ENCODE results near the gene FHOD1.

Gene FHOD1

DNA sequence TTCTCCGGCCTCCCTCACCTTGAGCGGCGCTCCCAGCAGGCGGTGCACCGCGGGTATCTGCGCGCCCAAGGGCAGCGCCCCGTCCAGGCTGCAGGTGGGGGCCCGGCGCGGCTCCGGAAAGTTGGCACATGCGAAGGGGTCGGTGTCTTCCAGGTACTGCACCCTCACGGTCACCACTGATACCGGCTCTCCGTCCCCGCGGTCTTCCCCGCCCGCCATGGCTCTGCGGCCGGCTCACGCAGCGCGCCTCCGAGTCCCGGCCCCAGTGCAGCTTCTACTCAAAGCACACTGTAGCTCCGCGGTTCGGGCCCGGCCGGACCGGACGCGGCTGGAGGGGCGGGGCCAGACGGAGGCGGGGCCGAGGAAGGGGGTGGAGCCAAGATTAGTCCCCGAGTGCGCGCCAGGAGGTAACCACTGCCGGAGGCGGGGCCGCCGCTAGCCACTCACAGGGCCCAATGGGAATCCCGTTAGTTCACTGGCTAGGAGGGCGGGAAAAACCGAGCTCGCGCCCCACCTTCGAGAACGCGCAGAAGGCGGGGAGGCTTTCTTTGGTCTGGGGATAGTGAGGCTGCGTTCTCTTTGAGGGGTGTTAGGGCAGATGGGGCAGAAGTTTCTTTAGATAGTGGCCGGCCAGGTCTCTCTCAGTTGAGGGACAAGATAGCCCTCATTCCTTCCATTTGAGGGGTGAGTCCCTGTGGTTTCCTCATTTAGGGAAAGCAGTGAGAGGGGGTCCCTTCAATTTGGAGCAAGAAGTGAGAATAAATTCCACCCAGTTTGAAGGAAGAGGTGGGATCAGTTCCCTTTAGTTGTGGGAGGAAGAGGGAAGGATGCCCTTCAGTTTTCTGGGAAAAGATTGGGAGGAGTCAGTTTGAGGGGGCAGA is at the start of gene FHOD1:
Gene FHOD1, minus strand, starts transcription at position 290 of the 881 bp plus-strand sequence. Its CDS starts 71 bp downstream, at position 219.
- peak within 1 kb of the TSS; percentile 68 for H3K4me3 ChIP-seq (ENCODE audit: low read length)
- DNase-seq (ENCODE audit: low read depth), result peak; percentile 97
- TF ChIP-seq, protein P1, sequence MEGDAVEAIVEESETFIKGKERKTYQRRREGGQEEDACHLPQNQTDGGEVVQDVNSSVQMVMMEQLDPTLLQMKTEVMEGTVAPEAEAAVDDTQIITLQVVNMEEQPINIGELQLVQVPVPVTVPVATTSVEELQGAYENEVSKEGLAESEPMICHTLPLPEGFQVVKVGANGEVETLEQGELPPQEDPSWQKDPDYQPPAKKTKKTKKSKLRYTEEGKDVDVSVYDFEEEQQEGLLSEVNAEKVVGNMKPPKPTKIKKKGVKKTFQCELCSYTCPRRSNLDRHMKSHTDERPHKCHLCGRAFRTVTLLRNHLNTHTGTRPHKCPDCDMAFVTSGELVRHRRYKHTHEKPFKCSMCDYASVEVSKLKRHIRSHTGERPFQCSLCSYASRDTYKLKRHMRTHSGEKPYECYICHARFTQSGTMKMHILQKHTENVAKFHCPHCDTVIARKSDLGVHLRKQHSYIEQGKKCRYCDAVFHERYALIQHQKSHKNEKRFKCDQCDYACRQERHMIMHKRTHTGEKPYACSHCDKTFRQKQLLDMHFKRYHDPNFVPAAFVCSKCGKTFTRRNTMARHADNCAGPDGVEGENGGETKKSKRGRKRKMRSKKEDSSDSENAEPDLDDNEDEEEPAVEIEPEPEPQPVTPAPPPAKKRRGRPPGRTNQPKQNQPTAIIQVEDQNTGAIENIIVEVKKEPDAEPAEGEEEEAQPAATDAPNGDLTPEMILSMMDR (IDR thresholded peaks at IDR 0.05; ENCODE audit: insufficient read depth, low read depth, low read length, missing control alignments), result no peak

DNA sequence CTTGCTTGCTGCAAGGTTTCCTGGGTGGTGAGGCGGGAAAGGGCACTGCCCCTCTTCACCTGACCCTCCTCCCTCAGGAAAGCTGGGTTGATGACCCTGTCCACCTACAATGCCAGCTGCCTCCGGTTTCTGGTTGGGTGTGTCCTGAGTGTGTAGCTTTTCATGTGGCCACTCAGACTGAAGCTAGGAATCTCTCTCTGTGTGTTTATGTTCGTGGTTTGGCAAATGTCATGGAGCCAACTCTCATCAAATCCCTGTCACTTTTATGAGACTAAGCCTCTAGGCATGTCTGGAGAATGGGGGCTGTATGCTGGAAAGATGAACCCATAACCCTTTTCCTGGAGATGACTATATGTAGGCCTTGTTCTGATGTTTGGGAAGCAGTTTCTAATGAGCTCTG is 49.1 kb upstream of the FHOD1 start:
- no peak for DNase-seq (ENCODE audit: low read depth)
- H3K4me3 ChIP-seq (ENCODE audit: low read length), result no peak overlapping the region
- TF ChIP-seq, protein P1 (IDR thresholded peaks at IDR 0.05; ENCODE audit: insufficient read depth, low read depth, low read length, missing control alignments), result no peak

DNA sequence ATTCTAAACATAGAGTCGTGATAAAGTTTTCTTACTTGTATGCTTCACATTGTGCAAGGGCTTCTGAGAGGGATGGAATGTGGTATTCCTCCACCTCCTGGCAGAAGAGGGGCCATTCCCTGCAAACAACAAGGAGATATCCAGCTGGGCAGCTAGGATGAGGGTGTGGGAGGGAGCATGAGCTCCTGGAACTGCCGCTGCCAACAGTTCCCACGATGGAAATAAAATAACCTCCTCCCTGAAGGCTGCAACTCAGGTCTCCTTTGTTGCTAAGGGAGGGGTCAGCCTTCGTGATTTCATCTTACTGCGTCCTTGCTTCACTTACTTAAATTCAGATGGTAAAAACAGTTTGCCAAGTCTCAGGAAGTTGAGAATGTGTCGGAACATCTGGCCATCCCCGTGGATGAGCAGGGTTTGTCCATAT is 47.7 kb upstream of the FHOD1 start:
- TF ChIP-seq, protein P1 (IDR thresholded peaks at IDR 0.05; ENCODE audit: insufficient read depth, low read depth, low read length, missing control alignments), result no peak
- no peak overlapping the region for H3K4me3 ChIP-seq (ENCODE audit: low read length)
- DNase-seq (ENCODE audit: low read depth), result no peak

DNA sequence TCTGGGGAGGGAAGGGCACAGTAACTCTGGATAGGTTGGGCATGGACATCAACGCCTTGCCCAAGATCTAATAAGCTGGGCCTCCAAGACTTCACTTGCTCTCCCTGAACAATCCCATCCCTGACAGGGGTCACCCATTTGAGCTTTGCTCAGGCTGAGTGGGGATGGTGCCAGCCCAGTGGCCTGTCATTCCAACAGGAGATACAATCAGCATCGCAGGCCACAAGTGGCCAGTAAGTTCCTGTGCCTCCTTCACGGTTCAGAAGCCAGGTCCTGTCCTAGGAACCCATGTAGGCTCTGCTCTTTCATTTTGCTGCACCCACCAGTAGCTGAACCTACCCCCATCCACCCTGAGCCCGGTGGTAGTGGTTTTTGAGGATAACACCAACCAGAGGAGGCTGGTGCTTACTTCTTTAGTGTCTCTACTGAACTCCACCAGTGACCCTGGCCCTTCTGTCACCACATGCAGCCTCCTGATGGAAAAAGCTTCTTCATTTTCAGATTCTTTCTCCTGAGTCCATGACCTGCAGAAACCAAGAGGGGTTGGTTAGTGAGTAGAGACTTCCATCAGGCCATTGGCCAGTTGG is 47.0 kb upstream of the FHOD1 start:
- no peak for DNase-seq (ENCODE audit: low read depth)
- no peak overlapping the region for H3K4me3 ChIP-seq (ENCODE audit: low read length)
- TF ChIP-seq, protein P1 (IDR thresholded peaks at IDR 0.05; ENCODE audit: insufficient read depth, low read depth, low read length, missing control alignments), result no peak

GRCh38 chr16:67291461-67291860 is 44.2 kb upstream of the FHOD1 start:
- no peak overlapping the region for H3K4me3 ChIP-seq (ENCODE audit: low read length)
- TF ChIP-seq, protein P1 (IDR thresholded peaks at IDR 0.05; ENCODE audit: insufficient read depth, low read depth, low read length, missing control alignments), result no peak
- no peak for DNase-seq (ENCODE audit: low read depth)

DNA sequence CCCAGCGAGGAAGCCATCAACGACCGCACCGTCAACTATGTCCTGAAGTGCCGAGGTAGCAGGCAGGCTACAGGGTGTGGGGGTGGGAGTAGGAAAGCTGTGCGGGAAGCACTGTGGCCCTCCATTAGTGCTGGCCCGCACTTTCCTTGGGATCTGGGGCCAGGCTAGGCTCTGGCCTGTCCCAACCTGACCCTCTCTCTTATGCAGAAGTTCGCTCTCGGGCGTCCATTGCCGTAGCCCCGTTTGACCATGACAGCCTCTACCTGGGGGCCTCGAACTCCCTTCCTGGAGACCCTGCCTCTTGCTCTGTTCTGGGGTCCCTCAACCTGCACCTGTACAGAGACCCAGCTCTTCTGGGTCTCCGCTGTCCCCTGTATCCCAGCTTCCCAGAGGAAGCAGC is 40.7 kb upstream of the FHOD1 start:
- TF ChIP-seq, protein P1 (IDR thresholded peaks at IDR 0.05; ENCODE audit: insufficient read depth, low read depth, low read length, missing control alignments), result no peak
- no peak for DNase-seq (ENCODE audit: low read depth)
- H3K4me3 ChIP-seq (ENCODE audit: low read length), result no peak overlapping the region

Measured in epithelial cell of esophagus (primary cell).